ENCODE measurements around the gene PNPLA7.

DNA sequence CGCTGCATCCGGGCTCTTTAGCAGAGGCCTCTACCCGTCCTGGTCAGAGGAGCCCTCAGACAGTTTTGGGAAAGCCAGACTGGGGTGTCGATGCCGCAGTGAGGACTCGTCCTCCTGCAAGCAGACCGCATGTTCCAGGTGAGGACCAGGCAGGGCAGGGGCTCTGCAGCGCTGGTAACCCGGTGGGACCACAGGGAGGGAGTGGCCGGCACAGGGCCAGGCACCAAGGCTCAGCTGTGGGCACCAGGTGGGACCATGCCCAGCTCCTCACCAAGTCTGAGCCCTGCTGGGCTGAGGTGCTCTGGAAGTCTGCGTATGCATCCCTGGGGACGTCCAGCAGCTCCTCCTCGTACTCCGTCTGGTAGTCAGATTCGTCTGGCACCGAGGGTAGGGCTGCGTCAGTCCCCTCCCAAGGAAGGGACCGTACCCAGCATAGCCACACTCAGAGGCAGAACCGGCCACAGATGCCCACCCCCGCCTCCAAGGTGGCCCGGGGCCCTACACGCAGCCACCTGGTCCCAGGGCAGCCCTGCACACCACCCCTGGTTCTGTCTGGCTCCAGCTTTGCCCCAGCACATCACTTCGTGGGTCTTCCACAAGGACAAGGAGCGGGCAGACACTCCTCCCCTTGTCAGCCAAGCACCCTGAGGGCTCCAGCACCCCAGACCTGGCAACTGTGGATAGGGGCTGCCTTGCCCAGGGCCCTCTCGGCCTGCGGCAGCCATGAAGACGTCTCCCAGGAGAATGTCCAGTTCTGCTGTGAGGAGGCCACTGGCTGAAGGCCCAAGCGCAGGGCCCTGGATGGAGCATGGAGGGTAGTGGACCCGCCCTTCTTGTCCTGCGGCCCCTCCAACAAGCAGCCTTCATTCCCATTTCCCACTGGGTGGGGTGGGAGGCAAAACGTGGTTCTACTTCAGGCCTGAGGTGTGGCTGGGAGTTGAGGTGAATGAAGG, 89.6 kb downstream of the PNPLA7 start:
- TF ChIP-seq, protein P1, sequence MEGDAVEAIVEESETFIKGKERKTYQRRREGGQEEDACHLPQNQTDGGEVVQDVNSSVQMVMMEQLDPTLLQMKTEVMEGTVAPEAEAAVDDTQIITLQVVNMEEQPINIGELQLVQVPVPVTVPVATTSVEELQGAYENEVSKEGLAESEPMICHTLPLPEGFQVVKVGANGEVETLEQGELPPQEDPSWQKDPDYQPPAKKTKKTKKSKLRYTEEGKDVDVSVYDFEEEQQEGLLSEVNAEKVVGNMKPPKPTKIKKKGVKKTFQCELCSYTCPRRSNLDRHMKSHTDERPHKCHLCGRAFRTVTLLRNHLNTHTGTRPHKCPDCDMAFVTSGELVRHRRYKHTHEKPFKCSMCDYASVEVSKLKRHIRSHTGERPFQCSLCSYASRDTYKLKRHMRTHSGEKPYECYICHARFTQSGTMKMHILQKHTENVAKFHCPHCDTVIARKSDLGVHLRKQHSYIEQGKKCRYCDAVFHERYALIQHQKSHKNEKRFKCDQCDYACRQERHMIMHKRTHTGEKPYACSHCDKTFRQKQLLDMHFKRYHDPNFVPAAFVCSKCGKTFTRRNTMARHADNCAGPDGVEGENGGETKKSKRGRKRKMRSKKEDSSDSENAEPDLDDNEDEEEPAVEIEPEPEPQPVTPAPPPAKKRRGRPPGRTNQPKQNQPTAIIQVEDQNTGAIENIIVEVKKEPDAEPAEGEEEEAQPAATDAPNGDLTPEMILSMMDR (conservative IDR thresholded peaks at IDR 0.05; ENCODE audit: low read depth, low read length), result no peak
- TF ChIP-seq RFX5 (IDR thresholded peaks at IDR 0.05; ENCODE audit: low read depth, low read length), result no peak
- TF ChIP-seq POLR2A (IDR thresholded peaks at IDR 0.05; ENCODE audit: low read depth, low read length), result no peak
- TF ChIP-seq MXI1 (IDR thresholded peaks at IDR 0.05; ENCODE audit: borderline replicate concordance, low read depth, low read length), result no peak
- no peak for TF ChIP-seq CHD1 (IDR thresholded peaks at IDR 0.05; ENCODE audit: low read depth, low read length)
- no peak for TF ChIP-seq SMC3 (IDR thresholded peaks at IDR 0.05; ENCODE audit: low read depth, low read length)
- no peak for TF ChIP-seq FOS (IDR thresholded peaks at IDR 0.05; ENCODE audit: low read depth, low read length)

All from IMR-90 (cell line).